Measurements from ENCODE around the gene CLK3.

CLK3 gene

DNA sequence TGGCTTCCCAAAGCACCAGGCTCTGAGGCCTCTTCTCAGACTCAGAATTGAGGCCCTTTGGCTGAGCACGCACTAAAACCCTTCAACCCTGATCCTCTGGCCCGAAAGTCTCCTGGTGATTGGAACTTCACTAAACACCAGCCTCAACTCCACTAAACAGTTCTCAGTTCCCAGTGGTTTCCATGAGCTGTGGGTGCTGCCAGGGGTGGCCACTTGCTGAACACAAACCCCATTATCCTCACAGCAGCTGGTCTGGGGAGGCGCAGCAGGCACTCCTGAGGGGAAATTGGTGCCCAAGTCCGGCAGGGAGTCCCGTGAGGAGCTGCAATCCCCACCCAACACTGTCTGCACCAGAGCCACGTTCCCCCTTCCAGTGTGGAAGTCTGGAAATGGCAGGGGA is 3.8 kb upstream of the CLK3 start:
- Mint-ChIP-seq H3K36me3 (no peaks in the 10 kb centered on the region), H3K27me3 (no peaks in the 10 kb centered on the region), H3K4me3 (no peak overlapping the region), H3K4me1 (ENCODE audit: low read depth) (peaks cover 4% of the 10 kb centered on the region), H3K9me3 (ENCODE audit: low read depth) (no peaks in the 10 kb centered on the region), H3K27ac (no peak overlapping the region)

DNA sequence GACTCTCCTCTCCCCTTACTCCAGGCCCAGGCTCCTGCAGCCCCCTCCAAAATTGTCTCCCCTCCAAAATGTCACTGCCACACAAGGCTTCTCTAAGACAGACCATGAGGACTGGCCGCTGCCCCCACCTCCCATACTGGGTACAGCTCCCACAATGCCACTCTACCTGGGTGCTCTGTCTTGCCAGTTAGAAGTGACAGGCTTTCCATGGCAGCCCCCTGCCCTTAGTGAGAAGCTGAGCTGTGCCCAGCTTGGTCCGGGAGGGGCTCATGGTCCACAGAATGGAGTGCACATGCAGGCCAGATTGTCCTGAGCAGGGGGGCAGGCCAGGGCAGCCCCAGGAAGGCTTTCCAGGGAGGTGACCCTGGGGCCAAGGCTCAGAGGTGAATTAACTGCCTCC is 3.0 kb upstream of the CLK3 start:
- Mint-ChIP-seq H3K36me3 (no peaks in the 10 kb centered on the region), H3K27ac (no peak overlapping the region), H3K4me1 (ENCODE audit: low read depth) (peaks cover 12% of the 10 kb centered on the region), H3K27me3 (no peaks in the 10 kb centered on the region), H3K4me3 (peak overlapping the region; percentile 47), H3K9me3 (ENCODE audit: low read depth) (no peaks in the 10 kb centered on the region)

DNA sequence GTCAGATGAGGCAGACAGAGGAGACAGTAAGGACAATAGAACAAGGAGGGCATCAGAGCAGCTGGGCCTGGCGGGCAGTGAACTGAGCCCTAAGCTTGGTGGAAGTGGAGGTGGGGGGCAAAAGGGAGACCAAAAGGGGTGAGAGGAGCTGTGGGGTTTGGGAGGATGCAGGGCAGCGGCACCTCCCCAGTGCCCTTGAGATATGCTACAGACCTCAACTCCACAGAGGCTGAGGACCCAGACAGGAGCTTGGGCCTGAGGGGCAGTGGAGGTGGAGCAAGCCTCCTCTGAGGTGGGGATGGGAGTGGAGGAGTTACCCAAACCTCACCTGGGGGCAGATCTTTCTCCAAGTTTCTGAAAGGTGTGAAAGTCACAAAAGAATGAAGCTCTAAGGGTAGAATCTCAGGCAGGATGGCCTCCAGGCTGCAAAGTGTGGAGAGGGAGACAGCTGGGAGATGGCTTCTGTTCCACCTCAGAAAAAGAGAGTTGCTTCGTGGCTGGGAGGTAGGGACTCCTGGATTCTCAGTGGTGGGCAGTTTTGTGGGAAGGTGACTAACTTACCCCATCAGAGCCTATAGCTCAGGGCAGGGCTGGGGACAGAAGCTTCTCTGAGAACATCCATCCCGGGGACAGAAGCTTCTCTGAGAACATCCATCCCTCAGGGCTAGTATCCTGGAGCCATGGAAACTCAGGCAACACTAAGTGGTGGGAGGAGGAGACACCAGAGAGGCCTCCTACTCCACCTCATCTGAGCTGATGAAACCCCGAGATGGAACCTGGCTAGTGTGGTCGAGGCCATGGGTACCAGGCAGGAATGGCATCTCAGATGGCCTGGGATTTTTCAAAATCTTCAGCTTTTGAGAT is 2.3 kb upstream of the CLK3 start:
- no peaks in the 10 kb centered on the region for H3K36me3 Mint-ChIP-seq
- no peaks in the 10 kb centered on the region for H3K27me3 Mint-ChIP-seq
- H3K9me3 Mint-ChIP-seq (ENCODE audit: low read depth): no peaks in the 10 kb centered on the region
- peak overlapping the region; percentile 47 for H3K4me3 Mint-ChIP-seq
- peaks cover 19% of the 10 kb centered on the region for H3K4me1 Mint-ChIP-seq (ENCODE audit: low read depth)
- no peak overlapping the region for H3K27ac Mint-ChIP-seq

DNA sequence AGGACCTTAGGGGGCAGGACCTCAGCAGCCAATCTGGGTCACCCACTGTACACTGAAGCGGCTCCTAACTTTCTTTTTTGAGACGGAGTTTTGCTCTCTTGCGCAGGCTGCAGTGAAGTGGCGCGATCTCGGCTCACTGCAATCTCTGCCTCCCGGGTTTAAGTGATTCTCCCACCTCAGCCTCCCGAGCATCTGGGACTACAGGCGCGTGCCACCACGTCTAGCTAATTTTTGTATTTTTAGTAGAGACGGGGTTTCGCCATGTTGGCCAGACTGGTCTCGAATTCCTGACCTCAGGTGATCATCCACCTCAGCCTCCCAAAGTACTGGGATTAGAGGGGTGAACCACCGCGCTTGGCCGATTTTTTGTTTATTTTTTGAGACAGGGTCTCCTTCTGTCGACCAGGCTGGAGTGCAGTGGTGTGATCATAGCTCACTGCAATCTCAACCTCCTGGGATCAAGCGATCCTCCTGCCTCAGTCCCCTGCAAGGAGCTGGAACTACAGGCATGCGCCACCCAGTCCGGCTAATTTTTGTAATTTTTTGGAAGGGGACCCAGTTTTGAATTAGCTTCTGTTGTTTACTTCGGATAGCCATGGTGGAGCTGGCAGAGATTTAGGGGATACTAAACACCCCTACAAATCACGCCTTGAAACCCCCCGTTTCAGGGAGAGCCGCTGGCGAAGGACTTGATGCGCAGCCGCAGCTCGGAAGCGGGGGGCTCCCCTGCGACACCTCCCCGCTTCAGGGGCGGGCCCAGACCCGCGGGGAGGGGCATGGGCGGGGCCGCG is 1.5 kb upstream of the CLK3 start:
- Mint-ChIP-seq H3K4me1 (ENCODE audit: low read depth) (peaks cover 25% of the 10 kb centered on the region), H3K36me3 (no peaks in the 10 kb centered on the region), H3K4me3 (peak overlapping the region; percentile 66), H3K27ac (no peak overlapping the region), H3K9me3 (ENCODE audit: low read depth) (no peaks in the 10 kb centered on the region), H3K27me3 (no peaks in the 10 kb centered on the region)

DNA sequence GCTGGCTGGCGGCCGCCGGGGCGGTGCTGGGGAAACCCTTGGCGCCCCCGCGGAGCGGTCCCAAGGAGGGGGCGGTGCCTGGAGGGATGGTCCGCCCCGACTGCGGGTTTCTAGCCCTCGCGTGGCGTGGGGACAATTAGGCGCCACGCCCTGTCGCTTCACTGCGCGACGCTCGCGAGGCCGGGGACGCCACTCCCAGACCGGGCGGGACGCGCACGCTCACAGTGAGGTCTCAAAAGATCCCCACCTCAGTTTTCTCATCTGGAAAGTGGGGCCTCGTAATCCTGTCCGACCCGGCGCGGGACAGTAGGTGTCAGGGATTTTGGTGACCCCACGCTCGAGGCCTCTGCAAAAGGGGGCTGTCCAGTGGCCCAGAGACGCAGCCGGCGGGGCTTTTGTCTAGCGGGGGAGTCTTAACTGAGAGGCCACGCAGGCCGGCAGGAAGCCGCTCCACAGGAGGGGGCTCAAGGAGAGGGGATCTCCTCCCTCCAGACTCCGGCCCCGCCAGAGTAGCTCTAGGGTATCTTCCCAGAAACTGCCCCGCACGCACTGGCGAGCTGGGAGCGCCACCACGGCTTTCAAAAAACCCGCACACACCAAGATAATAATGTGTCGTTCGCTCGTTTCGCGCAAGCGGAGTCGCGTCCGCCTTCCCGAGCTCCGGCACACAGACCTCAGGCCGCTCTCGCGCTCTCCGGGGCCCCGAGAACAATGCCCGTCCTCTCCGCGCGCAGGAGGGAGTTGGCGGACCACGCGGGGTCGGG is 710 bp upstream of the CLK3 start:
- H3K36me3 Mint-ChIP-seq: no peaks in the 10 kb centered on the region
- peaks cover 30% of the 10 kb centered on the region for H3K4me1 Mint-ChIP-seq (ENCODE audit: low read depth)
- peak overlapping the region; percentile 91 for H3K4me3 Mint-ChIP-seq
- H3K27ac Mint-ChIP-seq: peak overlapping the region; percentile 92
- no peaks in the 10 kb centered on the region for H3K27me3 Mint-ChIP-seq
- no peaks in the 10 kb centered on the region for H3K9me3 Mint-ChIP-seq (ENCODE audit: low read depth)

DNA sequence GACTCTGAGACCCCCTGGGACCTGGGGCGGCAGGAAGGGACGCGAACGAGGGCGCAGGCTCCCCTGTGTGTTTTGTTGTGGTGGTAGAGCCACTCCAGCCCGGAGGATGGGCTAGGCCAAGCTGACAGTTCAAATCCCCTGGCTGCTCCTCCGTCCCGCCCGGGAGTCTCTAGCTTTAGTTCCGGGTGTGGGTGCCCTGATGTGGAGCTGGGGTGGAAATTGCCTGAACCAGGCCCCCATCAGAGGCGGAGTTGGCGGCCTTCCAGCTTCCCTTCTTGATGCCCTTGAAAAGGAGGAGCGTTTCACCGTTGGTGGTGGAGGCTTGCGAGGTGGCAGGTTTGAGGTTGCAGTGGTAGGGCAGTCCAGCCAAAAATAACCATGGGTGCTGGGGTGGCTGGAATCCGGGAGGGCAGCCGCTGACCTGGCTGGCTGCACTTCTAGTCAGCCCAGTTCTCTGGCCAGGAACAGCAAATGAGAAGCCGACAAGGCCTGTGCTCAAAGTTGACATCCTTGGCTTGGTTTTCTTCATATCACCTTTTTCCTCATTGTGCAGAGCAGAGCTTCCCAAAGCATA is 817 bp downstream of the CLK3 start:
- Mint-ChIP-seq H3K27me3 (no peaks in the 10 kb centered on the region), H3K4me3 (peak overlapping the region; percentile 91), H3K27ac (peak overlapping the region; percentile 89), H3K9me3 (ENCODE audit: low read depth) (no peaks in the 10 kb centered on the region), H3K4me1 (ENCODE audit: low read depth) (peaks cover 42% of the 10 kb centered on the region), H3K36me3 (no peaks in the 10 kb centered on the region)

DNA sequence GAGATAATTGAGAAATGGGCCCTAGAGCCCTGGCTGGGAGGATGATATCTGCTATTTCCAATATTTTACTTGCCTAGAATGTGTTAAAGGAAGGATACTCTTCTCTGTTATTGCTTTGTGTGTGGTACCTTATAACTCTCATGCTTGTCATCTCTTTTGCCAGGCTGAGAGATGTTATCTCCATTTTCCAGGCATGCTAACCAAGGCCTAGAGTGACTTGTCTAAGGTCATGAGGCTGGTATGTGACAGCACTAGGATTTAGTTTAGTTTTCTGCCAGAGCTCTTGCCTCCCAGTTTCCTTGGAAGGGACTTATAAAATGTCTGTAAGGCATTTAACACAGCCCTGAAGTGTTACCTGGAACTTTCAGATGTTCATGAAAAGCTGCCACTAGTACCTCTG is 1.4 kb downstream of the CLK3 start:
- Mint-ChIP-seq H3K36me3 (no peaks in the 10 kb centered on the region), H3K27ac (peak overlapping the region; percentile 89), H3K27me3 (no peaks in the 10 kb centered on the region), H3K4me1 (ENCODE audit: low read depth) (peaks cover 45% of the 10 kb centered on the region), H3K4me3 (peak overlapping the region; percentile 91), H3K9me3 (ENCODE audit: low read depth) (no peaks in the 10 kb centered on the region)

DNA sequence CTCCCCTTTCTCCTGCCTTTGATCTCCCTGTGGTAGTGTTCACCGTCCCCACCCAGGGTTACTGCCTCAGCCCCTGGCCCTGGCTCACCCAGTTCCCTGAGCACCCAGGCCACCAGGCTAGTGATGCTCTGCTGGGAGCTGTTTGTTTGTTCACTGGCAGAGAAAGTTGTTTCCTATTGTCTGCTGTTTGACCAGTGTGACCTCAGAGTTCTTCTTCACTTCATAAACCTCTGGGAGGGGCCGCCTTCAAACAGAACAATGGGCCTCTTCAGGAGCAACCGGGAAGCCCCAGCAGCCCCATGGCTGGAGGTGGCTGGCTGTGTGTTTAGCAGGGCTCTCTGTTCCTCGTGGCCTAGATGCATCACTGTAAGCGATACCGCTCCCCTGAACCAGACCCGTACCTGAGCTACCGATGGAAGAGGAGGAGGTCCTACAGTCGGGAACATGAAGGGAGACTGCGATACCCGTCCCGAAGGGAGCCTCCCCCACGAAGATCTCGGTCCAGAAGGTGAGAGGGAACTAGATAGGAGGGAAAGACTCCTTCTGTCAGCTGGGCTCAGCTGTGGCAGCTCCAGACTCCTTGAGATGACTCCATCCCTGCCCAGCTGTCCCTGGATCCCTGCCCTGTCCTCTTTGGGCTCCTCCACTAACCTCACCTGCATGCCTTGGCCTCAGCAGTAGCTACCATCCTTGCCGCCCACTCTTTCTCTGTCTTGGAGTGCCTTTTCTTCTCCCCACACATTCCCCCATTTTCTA is 3.4 kb downstream of the CLK3 start:
- H3K27ac Mint-ChIP-seq: peak overlapping the region; percentile 80
- H3K4me3 Mint-ChIP-seq: no peak overlapping the region
- peaks cover 45% of the 10 kb centered on the region for H3K4me1 Mint-ChIP-seq (ENCODE audit: low read depth)

DNA sequence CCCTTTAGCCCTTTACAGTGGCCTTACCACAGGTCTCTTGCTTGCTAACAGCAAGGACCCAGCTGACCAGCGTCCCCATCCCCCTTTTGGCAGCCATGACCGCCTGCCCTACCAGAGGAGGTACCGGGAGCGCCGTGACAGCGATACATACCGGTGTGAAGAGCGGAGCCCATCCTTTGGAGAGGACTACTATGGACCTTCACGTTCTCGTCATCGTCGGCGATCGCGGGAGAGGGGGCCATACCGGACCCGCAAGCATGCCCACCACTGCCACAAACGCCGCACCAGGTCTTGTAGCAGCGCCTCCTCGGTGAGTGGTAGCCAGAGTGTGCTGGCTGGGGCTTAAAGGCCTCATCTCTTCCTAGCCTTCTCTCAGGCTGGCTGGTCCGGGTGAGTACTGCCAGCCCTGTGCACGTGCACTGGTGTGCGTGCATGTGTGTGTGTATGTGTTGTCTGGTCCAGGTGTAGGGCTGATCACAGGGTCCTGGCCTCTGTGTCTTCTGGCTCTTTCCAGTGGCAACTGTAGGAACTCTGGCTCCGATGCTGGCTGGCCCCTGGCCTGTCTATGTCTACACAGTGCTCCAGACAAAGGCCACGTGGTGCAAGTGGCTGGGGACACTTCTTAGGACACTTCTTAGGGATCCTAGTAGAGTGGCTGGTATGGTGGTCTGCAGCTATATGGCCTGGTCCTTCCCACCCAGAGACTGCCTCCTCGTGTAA is 4.4 kb downstream of the CLK3 start:
- H3K36me3 Mint-ChIP-seq: no peaks in the 10 kb centered on the region
- H3K27me3 Mint-ChIP-seq: no peaks in the 10 kb centered on the region

More for the DNA sequence above, 3.4 kb downstream of the CLK3 start:
- Mint-ChIP-seq H3K36me3 (no peaks in the 10 kb centered on the region), H3K9me3 (ENCODE audit: low read depth) (no peaks in the 10 kb centered on the region), H3K27me3 (no peaks in the 10 kb centered on the region)

DNA sequence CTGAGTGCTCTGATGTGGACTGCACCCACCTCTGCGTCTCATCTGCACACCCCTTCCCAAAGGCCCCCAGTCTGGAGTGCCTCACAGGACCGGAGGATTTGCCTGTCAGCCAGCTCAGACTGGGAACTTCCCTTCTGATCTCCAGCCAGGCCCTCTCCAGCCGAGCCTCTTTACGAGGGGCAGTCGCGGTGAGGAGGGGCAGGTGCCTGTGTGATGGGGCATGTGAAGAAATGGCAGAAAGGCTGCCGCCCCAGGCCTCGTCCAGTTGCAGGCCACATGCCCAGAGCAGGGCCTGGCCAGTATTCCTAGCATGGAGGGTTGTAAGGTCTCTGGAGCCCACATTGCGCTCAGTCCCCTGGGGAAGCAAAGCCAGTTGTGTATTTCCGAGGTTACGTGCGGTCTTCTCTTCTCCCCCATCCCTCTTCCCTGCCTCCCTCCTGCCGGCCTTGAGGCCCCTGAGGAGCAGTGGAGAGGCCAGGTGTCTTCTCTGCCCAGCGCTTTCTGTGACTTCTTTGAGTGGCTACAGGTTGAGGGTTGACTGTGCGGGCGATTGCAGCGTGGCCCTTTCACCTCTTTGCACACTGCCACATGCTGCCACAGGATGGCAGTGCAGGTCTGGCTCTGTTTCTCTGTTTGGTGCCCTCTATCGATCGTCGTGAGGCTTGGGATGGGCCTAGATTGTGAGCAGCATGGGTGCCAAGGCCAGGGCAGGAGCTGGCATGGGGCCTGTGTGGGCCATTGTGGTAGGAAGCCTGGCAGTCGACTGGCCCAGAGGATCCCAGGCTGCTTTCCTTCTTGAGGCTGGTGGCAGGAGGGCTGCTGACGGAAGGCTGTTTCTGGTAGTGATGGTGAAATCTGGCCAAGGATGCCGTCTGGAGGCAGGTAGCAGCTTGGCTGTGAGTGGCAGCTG is 5.3 kb downstream of the CLK3 start:
- Mint-ChIP-seq H3K36me3 (peaks cover 3% of the 10 kb centered on the region), H3K27me3 (no peaks in the 10 kb centered on the region), H3K4me1 (ENCODE audit: low read depth) (peaks cover 59% of the 10 kb centered on the region), H3K4me3 (peak overlapping the region; percentile 50), H3K27ac (peak overlapping the region; percentile 78), H3K9me3 (ENCODE audit: low read depth) (no peaks in the 10 kb centered on the region)

More for the DNA sequence above, 4.4 kb downstream of the CLK3 start:
- Mint-ChIP-seq H3K4me1 (ENCODE audit: low read depth) (peaks cover 52% of the 10 kb centered on the region), H3K27ac (peak overlapping the region; percentile 80), H3K4me3 (no peak overlapping the region), H3K9me3 (ENCODE audit: low read depth) (no peaks in the 10 kb centered on the region)

DNA sequence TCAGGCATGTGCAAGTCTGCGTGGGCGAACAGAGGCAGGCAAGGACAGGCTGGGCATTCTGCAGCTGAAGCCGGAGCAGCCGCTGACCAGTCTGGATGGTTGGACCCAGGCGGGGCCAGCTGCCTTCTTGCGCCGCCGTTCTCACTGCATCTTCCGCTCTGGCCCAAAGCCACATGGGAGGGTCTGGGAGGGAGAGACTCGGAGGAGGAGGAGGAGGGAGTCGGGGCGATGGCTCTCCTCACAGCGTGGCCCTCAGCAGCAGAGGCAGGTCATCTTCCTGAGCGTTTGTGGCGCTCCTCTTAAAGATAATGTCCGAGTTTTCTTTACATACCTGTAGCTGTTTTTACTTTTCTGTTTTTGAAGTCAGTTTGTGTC is 5.9 kb downstream of the CLK3 start:
- Mint-ChIP-seq H3K4me1 (ENCODE audit: low read depth) (peaks cover 65% of the 10 kb centered on the region), H3K36me3 (peaks cover 3% of the 10 kb centered on the region), H3K27ac (peak overlapping the region; percentile 78), H3K4me3 (no peak overlapping the region), H3K9me3 (ENCODE audit: low read depth) (no peaks in the 10 kb centered on the region), H3K27me3 (no peaks in the 10 kb centered on the region)

DNA sequence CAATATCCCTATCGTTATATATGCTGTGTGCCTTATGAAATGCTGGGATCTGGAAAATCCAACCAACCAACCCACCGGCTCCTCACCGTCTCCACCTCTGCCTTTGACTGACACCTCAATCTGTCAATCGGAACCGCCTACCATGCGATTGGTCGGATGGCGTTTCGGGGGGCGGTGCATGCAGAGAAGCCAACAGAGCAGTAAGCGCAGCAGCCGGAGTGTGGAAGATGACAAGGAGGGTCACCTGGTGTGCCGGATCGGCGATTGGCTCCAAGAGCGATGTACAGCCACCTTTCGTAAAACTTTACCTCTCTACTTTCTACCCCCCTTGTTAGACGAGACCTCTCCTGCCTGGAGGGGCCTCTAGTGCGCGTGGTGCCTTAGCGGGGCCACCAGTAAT is 6.3 kb downstream of the CLK3 start:
- Mint-ChIP-seq H3K4me1 (ENCODE audit: low read depth) (peaks cover 64% of the 10 kb centered on the region), H3K27me3 (no peaks in the 10 kb centered on the region), H3K27ac (peak overlapping the region; percentile 58)

DNA sequence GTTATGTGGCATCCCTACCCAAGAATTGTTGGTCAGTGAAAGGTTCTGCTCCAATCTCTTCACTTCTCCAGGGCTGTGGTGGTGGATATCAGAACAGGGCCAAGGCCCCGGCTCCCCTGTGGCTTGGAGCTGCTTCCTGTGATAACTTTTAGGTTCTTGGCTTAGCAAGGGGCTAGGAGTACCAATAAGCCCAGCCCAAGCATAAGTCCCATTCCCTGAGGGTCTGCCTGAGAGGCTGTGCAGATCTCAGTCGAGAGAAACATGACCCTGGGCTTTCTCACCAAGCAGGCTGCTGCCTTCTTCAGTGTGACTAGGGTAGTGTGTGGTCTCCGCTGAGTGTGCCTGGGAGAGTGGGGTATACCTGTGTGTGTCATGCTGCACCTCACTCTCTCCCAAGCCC is 7.1 kb downstream of the CLK3 start:
- Mint-ChIP-seq H3K36me3 (peaks cover 3% of the 10 kb centered on the region), H3K4me1 (ENCODE audit: low read depth) (peaks cover 63% of the 10 kb centered on the region), H3K27me3 (no peaks in the 10 kb centered on the region), H3K9me3 (ENCODE audit: low read depth) (no peaks in the 10 kb centered on the region), H3K27ac (peak overlapping the region; percentile 73), H3K4me3 (no peak overlapping the region)

More for the DNA sequence above, 6.3 kb downstream of the CLK3 start:
- Mint-ChIP-seq H3K9me3 (ENCODE audit: low read depth) (no peaks in the 10 kb centered on the region), H3K4me3 (no peak overlapping the region), H3K36me3 (peaks cover 3% of the 10 kb centered on the region)

Data from activated naive CD8-positive, alpha-beta T cell (primary cell).